HuH-7.5 (cell line): Measurements from ENCODE around the gene PIWIL4.
"Not testable (repeated sequence)": the region's sequence is repeated elsewhere in the genome, so short reads cannot be mapped to it uniquely, and the experiment has no call there.

Source experiments
- DNase-seq: peaks from one replicate; pipeline ENCODE4 v3.0.0; 2011; ENCODE audit warnings: low spot score

PIWIL4 gene

GRCh38 chr11:94549146-94549545 lies 18.0 kb upstream of the PIWIL4 start:
- DNase-seq = no peak

- DNase-seq = no peak
Observed at GRCh38 chr11:94550513-94550912, 16.7 kb upstream of the PIWIL4 start.

- no peak for DNase-seq
Observed at GRCh38 chr11:94553938-94554337, 13.2 kb upstream of the PIWIL4 start.

DNA sequence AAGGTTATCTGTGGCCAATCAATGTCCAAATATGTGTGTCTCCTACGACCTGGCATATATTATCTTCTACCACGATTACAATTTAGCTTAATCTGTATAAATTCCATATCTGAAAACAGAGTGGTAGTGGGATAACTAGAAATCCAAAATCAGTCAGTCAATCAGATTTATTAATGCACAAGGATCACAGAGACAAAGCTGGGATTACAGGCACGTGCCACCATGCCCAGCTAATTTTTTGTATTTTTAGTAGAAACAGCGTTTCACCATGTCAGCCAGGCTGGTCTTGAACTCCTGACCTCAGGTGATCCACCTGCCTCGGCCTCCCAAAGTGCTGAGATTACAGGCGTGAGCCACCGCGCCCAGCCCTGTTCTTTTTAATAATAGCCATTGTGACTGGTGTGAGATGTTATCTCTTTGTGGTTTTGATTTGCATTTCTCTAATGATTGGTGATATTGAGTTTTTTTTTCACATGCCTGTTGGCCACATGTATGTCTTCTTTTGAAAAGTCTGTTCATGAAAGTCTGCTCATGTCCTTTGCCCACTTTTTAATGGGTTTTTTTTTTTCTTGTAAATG lies 11.3 kb upstream of the PIWIL4 start:
- not testable (repeated sequence) for DNase-seq

DNA sequence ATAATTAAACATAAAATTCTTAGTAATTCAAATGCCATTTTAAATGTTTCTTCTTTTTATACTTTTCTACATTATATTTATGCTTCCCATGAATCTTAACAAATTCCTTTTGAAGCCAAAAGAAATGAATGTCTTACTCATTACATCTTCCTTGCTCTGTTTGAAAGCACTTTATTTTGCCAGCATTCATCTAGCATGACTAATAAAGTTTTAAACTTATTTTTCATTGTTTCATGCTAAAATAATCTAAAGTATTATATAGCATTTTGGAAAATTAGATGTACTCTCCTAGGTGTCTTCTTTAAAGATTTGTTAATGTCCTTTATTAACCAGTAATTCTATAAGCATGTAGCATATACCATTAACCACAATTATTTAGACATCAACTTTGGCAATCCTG lies 9.7 kb upstream of the PIWIL4 start:
- no peak for DNase-seq

DNA sequence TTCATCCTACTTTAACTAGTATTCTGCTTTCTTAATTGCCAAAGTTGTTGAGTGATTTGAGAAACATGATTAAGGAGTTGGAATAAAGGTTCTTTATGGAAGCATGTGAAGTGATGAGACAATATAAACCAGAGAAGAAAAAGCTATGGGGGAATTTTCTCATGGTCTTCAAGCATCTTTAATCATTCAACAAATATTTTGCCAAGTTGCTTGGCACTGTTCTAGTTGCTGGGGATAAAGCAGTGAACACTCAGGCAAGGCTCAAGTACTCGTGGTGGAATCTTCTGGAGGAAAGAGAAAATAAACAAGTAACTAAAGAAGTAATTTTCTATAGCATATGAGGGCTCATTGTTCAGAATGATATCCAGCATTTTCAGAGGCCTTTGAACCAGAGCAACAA lies 9.2 kb upstream of the PIWIL4 start:
- no peak for DNase-seq

- no peak for DNase-seq
Observed at GRCh38 chr11:94558468-94558867, 8.7 kb upstream of the PIWIL4 start.

- DNase-seq = no peak
Observed at GRCh38 chr11:94558932-94559331, 8.2 kb upstream of the PIWIL4 start.

- DNase-seq = no peak
Observed at GRCh38 chr11:94559361-94559760, 7.8 kb upstream of the PIWIL4 start.

DNA sequence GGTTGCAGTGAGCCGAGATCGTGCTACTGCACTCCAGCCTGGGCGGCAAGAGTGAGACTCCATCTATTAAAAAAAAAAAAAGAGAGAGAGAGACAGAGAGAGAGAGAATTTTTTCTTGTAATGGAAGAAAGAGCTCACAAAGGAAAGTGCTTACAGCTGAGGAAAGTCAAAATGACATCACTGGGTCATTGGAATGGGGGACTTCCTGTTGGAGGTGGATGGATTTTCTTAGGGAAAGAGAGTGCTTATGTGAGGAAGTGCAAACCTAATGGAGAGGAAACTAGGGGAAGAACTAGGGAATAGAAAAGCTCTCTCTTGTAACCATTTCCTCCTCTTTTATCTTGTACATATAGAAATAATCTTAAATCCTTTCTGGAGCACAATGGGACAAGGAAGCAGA lies 6.3 kb upstream of the PIWIL4 start:
- no peak for DNase-seq

DNA sequence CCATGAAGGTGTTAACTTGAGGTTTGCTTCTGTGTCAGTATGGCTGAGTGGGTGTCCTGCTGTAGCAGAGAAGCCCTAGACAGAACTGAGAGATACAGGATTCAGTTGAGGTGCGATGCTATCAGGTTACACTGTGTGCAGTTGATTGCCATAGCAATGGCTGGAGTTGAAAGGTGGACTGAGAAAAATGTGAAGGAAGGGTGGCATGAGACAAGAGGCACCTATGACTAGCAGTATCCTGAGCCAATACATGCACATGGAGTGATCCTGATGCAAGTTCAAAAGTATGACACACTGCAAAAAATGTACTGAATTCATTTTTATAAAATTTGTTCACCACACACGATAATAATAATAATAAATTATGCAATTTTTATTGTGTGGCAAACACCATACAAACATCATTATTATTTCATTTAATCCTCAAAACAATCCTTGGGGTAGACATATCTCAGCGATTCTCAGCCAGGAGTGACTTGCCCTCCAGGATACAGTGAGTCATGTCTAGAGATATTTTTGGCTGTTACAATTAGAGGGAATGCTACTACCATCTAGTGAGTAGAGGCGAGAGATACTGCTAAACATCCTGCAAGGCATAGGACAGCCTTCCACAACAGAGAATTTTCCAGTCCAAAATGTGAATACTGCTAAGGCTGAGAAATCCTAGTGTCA lies 3.9 kb upstream of the PIWIL4 start:
- no peak for DNase-seq

DNA sequence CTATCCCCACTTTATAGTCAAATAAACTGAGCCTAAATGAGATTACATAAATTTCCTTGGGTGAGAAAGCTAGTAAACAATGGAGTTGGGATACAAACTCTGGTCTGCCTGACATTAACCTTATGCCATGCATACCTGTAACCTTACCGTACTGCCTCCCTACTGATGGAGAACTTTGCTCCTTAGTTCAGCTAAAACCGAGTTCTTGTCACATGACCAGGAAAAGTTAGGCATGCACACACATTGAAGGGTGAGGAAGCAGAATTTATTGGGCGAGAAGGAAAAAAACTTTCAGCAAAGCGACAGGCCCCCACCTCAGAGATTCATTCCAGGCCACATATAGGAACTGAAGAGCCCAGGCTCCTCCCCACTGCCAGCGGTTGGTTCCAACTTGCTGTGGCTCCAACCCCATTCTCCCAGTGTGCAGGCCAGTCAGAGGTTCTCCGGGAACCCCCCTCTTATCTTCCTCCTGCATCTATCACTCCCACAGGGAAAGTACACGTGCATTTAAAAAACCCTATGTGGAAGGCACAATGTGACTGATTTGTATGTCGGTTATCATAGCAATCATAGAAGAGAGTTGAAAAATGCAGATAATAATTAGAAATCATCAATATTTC lies 3.2 kb upstream of the PIWIL4 start:
- no peak for DNase-seq

DNA sequence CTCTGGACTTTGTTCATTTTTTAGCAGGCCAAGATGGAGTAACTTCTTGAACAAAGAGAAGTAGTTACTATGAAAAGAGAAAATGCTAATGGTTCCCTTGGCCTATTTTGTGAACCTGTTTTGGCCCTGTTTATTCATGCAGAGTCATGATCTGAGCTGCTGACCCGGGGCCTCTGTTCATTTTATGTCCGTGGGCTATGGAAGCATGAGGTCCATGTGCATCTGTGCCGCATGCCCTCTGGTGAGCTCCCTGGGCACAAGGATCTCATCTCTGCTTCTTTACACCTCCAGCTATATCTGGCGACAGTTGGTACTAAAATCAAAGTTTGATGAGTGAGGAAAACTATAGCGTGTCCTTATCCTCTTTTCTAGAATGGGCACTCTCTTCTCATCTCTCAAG lies 1.0 kb downstream of the PIWIL4 start:
- DNase-seq = no peak

DNA sequence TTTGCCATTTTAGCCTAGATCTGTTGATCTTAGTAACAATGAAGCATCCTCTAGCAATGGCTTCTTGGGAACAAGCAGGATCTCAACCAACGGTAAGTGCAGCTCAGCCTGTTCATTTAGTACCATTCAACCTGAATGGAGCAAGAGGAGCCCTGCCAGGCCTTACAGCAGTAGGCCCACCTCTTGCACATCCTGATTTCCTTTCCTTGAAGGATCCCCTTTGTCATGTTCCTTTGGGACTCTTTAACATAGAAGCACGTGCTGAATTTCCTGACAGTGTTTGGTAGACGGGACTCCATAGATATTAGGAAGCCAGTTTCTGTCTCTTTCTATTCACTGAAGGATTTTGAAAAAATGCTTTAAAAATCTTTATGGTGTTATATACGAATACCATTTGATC lies 1.5 kb downstream of the PIWIL4 start:
- no peak for DNase-seq

DNA sequence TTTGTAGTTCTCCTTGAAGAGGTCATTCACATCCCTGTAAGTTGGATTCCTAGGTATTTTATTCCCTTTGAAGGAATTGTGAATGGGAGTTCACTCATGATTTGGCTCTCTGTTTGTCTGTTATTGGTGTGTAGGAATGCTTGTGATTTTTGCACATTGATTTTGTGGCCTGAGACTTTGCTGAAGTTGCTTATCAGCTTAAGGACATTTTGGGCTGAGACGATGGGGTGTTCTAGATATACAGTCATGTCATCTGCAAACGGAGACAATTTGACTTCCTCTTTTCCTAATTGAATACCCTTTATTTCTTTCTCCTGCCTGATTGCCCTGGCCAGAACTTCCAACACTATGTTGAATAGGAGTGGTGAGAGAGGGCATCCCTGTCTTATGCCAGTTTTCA lies 5.8 kb downstream of the PIWIL4 start:
- not testable (repeated sequence) for DNase-seq

- DNase-seq = no peak
Observed at GRCh38 chr11:94574193-94574961, 7.2 kb downstream of the PIWIL4 start.

DNA sequence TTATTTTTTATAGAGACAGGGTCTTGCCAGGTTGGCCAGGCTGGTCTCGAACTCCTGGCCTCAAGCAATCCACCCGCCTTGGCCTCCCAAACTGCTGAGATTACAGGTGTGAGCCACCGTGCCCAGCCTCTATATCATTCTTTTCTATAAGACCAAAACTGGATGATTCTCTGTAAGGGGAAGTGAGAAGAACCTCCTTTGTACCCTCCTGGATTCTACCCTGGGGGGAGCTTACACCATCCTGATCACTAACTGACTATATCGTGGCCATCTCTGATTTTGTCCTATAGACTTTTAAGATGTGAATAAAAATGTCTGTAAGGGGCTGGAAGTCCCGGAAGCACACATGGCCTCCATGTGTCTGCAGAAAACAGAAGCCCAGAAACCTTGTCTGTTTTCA lies 9.1 kb downstream of the PIWIL4 start:
- no peak for DNase-seq

DNA sequence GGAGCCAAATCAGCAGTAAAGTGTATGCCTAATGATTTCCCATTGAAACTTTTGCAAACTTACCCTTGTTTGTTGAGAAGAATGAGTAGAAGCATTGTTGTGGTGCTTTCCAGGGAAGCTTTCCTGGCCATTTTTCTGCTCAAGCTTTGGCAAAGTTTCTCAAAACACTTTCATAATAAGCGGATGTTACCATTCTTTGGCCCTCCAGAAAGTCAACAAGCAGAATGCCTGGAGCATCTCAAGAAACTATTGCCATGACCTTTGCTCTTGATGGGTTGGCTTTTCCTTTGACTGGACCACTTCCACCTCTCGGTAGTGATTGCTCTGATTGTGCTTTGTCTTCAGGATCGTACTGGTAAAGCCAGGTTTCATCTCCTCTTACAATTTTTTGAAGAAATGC lies 10.7 kb downstream of the PIWIL4 start:
- no peak for DNase-seq

DNA sequence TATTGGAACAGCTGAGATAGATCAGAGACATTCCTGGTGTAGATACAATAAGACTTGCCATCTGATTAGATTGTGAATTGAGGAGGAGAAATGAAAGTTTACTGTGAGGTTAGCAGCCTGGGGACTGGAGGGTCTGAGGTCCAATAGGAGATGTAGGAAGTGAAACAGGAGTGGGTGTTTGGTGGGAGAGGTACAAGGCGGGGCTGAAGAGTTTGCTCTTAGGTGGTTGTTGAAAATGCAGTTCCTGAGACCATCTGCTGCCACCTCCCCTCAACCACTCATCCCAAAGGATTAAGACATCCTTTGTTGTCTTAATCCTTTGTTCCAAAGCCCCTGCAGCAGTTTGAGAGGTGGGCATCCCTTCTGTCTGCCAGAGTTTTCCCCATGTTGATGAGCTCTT lies 14.8 kb downstream of the PIWIL4 start:
- DNase-seq = no peak

GRCh38 chr11:94583213-94583865 lies 16.2 kb downstream of the PIWIL4 start:
- no peak for DNase-seq

DNA sequence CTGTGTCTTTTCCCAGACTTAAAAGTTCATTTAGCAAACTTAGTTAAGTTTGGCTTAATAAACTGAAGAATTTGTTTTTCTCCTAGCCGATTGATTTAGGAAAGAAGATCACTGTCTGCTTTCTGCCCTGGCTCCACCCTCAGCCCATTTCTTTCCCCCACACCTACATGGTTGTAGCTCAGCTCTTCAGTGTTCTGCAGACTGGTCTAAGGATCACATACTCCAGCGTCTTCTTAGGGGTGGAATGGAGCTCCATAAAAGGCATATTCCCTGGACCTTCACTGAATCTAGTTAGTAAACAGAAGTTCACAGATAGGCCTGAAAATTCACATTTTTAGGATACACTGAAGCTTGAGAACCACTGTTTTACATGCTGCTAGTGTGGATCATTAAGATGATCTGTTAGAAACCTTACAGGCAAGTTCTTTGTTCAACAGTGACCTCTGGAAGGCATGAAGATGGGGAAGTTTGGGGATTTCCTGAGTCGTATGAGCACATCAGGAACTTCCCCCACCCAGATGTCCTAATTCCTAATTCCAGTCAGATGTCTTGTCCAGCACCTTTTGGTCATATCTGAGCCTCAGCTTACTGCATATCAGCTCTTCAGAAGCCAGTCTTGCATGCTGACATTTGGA lies 16.8 kb downstream of the PIWIL4 start:
- no peak for DNase-seq

DNA sequence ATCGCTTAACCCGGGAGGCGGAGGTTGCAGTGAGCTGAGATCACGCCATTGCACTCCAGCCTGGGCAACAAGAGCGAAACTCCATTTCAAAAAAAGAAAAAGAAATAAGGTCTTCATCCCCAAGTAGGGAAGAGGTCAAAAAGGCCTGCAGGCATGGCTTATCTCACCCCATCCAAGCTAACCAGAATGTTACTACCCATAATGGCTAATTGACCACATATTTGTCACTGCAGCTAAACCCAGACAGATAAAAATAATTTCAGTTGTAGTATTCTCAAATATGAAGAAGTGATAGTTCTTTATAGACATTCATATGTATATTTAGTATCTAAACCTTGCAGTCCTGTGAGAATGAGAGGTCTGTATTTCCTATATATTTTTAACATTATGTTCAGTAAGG lies 17.8 kb downstream of the PIWIL4 start:
- no peak for DNase-seq
